Measurements from ENCODE around the gene DPH5.

DPH5 gene

DNA sequence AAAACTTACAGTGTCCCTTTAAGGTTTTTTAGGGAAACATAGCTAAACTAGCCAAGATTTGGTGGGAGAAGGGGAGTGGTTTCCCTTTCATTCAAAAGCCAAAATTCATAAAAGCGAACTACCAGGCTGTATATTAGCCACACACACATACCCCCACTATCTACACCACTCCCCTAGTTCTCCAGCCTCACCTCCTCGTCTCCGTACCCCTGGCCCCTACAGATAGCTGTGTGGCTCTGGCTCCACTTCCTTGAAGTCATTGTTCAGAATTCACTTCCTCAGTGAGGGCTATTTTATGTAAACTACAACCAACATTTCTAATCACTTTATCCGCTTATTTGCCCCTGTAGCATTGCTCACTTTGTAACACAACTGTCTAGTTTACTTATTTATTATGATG is 5.3 kb upstream of the DPH5 start:
- DNase-seq (ENCODE audit: low spot score): no peak

DNA sequence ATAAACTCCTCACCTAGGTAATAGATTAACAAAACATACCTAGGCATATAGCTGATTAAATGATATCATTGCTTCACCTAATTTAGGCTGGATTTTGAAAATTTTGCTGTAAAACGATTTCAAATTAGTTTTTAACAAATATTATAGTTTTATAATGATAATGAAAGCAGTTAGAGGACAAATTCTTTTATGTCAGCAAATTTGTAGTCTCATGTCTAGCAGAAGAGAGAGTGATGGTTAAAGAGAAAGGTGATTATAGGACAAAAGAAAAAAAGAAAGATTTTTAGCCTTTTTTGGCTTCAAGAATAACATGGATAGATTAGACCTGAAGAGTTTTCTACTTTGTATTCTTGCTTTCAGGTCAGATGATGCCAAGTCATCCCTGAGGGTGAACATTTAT is 3.6 kb upstream of the DPH5 start:
- no peak for DNase-seq (ENCODE audit: low spot score)

DNA sequence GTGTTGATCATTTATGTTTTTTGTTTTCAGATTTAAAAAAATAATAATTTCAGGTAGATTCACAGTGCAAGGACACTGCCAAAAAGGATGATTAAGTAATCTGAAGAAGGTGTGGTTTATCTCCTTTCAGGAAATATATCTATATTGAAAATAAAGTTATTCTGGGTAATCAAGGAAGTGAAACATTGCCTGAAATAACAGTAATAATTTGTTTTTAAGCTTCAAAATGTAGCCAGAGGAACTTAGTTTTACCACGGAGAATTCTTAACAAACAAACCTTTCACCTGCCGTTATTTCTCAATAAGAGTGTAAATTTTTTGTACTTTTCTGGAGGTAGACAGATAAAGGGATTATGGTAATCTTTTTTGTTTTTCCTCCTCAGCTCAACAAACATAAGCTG is 2.9 kb upstream of the DPH5 start:
- no peak for DNase-seq (ENCODE audit: low spot score)

DNA sequence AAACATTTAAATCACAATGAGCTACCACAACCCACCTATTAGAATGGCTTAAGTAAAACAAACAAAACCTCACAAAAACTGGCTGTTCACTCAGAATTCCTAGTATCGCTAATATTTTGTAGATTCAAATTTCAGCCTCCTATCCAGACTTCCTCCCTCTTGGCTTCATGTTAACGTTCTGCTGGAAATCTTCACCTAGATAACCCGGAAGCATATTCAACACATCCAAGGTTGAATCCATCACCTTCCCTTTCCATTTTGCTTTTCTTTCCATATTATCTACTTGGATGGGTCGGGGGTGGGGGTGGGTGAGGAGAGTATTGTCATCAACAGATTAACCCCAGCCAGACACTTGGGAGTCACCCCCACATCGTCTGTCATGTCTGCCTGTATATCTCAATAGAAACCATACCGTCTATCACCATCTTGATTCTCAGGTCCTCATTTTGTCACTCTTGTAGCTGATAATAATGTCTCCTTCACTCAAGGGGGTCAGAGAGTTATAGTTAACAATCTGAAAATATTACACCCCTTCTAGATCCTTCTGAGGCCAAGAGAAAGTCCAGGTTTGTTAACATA is 1.7 kb upstream of the DPH5 start:
- DNase-seq (ENCODE audit: low spot score): no peak

DNA sequence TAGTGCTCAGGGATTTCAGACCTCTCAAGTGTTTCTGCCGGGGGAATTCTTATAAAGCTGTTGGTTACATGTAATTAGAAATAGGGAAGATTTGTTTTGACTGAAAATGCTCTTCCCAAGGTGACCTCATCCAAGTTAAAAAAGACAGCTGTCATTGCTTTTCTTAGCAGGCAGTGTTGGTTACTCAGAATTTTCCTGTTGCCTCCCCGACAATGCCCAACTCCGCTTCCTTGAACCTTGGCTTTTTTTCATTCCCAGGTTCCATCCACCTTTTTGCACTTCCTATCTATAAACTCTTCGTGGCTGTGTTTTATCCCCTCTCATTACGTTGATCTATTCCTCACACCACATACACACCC is 825 bp upstream of the DPH5 start:
- DNase-seq (ENCODE audit: low spot score): no peak

GRCh38 chr1:101025283-101025656 is 314 bp downstream of the DPH5 start:
- no peak for DNase-seq (ENCODE audit: low spot score)

DNA sequence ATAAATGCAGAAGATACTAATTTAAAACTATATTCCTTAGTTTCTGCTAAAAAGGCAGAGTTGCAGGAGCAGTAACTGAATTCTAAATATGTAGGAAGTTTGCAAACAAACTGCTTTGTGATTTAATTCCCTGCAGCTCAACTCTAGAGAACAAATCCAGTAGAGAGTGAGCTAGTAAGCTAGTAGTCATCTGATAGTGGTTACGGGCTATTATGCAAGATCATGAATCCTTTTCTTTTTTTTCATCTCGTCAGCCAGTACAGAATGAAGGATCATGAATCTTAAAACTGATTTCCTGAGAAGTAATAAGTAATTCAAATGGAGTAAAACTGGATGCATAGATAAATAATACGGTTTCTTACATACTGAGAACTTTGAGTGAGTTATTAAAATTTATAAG is 3.3 kb downstream of the DPH5 start:
- DNase-seq (ENCODE audit: low spot score): no peak

GRCh38 chr1:101017448-101017847 is 8.1 kb downstream of the DPH5 start:
- DNase-seq (ENCODE audit: low spot score): no peak

DNA sequence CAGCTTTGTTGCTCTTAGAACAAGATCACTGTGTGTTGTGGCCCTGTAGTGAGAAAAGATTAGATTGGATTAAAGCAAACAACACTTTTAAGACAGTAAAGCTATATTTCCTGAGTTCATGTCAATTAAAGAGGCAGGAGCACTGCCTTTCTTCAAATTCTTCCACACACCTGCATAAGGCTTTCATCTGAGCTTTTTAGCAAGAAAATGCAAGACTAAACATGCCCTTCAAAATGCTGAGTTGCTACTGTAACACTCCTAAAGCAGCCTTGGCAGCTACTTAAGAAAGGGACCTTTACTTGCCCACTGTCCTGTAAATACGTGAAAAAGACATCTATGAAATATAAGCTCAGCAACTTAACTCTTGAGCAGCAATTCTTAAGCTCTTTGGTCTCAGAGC is 11.8 kb downstream of the DPH5 start:
- no peak for DNase-seq (ENCODE audit: low spot score)

DNA sequence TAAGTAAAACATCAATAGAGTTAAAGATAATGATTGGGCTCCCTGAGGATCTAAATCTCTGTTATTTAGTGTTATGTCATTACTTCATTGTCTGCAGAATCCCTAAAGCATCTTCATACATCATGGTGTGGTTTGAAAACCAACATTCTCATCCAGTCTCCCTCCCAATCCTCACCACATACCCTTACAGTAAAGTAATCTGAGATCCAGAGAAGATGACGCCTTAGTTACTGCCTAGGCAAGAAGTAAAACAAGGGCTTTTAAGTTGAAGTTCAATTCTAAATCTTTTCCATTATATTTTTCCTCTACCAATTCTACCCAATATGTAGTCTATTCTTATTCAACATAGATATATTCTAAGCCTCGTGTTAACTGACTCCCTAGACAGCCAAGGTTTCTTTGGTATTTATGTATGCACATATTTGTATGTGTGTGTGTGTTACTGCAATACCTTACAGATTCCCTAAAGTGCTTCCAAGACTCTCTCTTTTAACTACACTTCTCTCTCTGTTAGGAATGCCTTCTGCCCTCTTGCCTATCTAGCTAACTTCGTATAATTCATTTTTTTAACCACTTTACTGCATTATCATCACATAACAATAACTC is 17.3 kb downstream of the DPH5 start:
- no peak for DNase-seq (ENCODE audit: low spot score)

- DNase-seq (ENCODE audit: low spot score): no peak
Observed at GRCh38 chr1:101006553-101006952, 19.0 kb downstream of the DPH5 start.

- DNase-seq (ENCODE audit: low spot score): no peak
Observed at GRCh38 chr1:101005871-101006270, 19.7 kb downstream of the DPH5 start.

DNA sequence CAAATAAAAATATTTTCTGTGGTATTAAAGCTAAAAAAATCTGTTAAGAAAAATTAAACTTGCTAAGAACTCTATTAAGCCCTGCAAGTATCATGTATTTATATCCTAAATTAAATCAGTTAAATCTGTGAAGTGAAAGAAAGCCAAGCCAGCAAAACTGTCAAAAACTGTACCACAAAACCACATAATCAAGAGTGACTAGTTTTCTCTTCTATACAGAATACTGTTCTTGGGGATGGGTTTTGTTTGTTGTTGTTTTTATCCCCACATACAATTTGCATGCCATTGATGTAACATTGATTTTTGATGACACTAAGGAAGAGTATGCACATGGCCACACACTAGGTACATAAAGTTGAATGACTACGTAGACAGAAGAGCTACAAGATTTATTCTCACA is 20.4 kb downstream of the DPH5 start:
- no peak for DNase-seq (ENCODE audit: low spot score)

- DNase-seq (ENCODE audit: low spot score): no peak
Observed at GRCh38 chr1:101004670-101005069, 20.9 kb downstream of the DPH5 start.

GRCh38 chr1:101004061-101004460 is 21.5 kb downstream of the DPH5 start:
- no peak for DNase-seq (ENCODE audit: low spot score)

DNA sequence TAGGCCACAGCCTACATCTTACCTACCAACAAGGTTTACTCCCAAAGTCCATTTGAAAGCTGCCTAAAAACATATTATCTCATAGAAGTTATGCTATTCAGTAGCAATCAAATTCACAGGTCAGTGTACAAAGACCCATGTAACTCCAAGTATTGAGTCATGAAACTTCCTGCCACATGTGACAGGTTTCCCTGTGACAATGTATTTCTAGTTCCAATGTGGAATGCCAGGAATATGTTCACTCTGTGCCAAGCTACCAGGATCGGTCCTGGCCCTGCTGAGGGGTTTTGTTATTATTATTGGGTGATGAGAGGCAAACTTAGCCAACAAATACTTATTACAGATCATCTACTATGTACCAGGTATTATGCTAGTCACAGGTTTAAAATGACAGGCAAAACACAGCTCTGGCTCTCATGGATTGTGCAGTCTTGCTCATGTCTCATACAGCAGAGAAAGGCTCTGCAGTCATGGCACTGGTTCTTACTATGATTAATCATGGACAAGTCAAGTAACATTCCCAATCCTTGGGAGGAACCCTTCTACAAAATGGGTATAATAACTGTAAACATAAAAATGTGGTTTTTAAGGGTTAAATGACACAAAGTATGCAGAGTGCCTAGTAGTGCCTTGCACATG is 22.5 kb downstream of the DPH5 start:
- no peak for DNase-seq (ENCODE audit: low spot score)

GRCh38 chr1:101002551-101002950 is 23.0 kb downstream of the DPH5 start:
- DNase-seq (ENCODE audit: low spot score): no peak

DNA sequence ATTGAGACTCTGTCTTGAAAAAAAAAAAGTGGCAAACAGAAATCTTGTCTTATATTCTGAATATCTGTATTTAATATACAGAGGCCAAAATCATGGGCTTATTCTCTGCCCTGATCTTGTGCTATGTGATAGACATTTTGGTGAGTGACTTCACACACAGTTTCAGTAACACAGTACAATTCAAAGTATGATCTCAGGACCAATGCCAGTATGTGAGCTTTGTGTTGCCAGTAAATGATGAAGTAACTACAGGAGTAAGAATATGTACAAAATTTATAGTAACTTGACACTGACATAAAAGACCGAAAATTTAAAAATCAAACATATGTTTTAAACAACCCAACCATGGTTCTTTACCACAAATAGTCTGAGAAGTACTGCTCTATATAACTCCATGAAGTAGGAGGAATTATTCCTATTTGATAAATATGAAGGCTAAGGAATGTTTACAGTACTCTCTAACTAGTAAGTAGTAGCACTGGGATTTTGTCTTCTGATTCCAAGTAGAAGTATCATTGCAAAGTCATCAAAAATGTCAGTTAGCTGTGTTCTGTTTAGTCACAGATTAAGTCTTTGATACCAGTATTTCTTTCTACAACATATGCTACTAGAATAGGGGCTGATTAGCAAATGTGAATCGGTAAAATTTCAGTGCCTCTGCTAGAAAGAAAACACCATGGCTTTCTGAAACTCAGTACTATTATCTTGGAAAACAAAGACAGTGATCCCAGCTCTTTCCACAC is 25.3 kb downstream of the DPH5 start:
- no peak for DNase-seq (ENCODE audit: low spot score)

- no peak for DNase-seq (ENCODE audit: low spot score)
Observed at GRCh38 chr1:100998426-100998825, 27.2 kb downstream of the DPH5 start.

- no peak for DNase-seq (ENCODE audit: low spot score)
Observed at GRCh38 chr1:100995198-100995988, 30.2 kb downstream of the DPH5 start.

GRCh38 chr1:100989306-100990077 is 36.1 kb downstream of the DPH5 start:
- peak; percentile 50 for DNase-seq (ENCODE audit: low spot score)

DNA sequence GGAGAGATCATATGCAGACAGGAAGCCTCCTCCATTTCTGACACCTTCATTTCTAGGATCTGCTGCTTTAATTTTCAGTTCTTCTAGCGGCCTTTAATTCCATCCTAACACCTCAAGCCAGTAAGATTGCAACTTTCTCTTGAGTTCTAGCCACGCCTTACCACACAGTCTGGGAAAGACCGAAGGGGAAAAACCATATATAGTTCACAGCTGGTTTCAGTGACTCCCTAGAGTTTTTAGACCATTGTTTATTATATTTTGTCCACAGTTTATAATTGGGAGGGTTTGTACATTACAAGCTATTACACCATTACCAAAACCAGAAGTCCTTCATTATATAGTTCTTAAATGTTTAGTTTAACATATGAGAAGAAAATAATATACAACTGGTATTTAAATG is 37.5 kb downstream of the DPH5 start:
- no peak for DNase-seq (ENCODE audit: low spot score)

Data from hepatic stellate cell (primary cell).